Spleen (tissue), 11 donors: ENCODE data around the gene ADAM8. TPM values are rescaled to one million over a fixed set of nuclear protein-coding genes. Genes with fewer than 3 reads are reported as not detected.
"Not testable (repeated sequence)": the region's sequence is repeated elsewhere in the genome, so short reads cannot be mapped to it uniquely, and the experiment has no call there.

ENCODE experiments used
- DNase-seq: peaks from one replicate; pipeline ENCODE4 v3.0.0-alpha.2; 2020
- H3K27ac ChIP-seq, 8 donors: fragments of 200-600 bp; sonication (generic) in 7 of 8; 1 replicate in 4 of 8; 2 replicates in 4 of 8; pipeline versions ENCODE4 v1.5.0 to v1.8.0; 2016 to 2021; ENCODE audit warnings: inconsistent platforms in 4 of 8, mild to moderate bottlenecking in 4 of 8, moderate library complexity in 1 of 8
- H3K27me3 ChIP-seq, 7 donors: fragments of 200-600 bp; sonication (generic) in 6 of 7; replicated peaks in 1 of 7; 1 replicate in 4 of 7; 2 replicates in 3 of 7; pipeline versions ENCODE4 v1.5.0 to v1.8.0; 2016 to 2021; ENCODE audit warnings: inconsistent platforms in 3 of 7, mild to moderate bottlenecking in 1 of 7
- H3K36me3 ChIP-seq, 6 donors: fragments of 200-600 bp; sonication (generic) in 5 of 6; 1 replicate in 4 of 6; 2 replicates in 2 of 6; pipeline versions ENCODE4 v1.5.0 to v1.8.0; 2016 to 2021; ENCODE audit warnings: inconsistent platforms in 2 of 6
- H3K4me1 ChIP-seq, 6 donors: fragments of 200-600 bp; sonication (generic) in 5 of 6; 1 replicate in 3 of 6; 2 replicates in 3 of 6; pipeline versions ENCODE4 v1.5.0 to v1.8.0; 2016 to 2021; ENCODE audit warnings: inconsistent platforms in 3 of 6
- H3K4me3 ChIP-seq, 8 donors: fragments of 200-600 bp; sonication (generic) in 7 of 8; 1 replicate in 4 of 8; 2 replicates in 4 of 8; pipeline versions ENCODE4 v1.5.0 to v1.8.0; 2016 to 2021; ENCODE audit warnings: inconsistent platforms in 4 of 8, mild to moderate bottlenecking in 4 of 8, moderate library complexity in 2 of 8
- H3K9me3 ChIP-seq, 8 donors: fragments of 200-600 bp; sonication (generic) in 7 of 8; 1 replicate in 4 of 8; 2 replicates in 4 of 8; pipeline versions ENCODE4 v1.5.0 to v1.8.0; 2016 to 2021; ENCODE audit warnings: inconsistent platforms in 4 of 8
- CTCF ChIP-seq, 11 experiments: fragments of 200-600 bp in 7 of 11; fragments of 450-650 bp in 4 of 11; sonication (generic) in 4 of 11; IDR thresholded peaks in 8 of 11; conservative IDR thresholded peaks in 3 of 11; 1 replicate in 7 of 11; 2 replicates in 4 of 11; pipeline versions ENCODE4 v1.4.0 to v1.8.0; 2016 to 2021; ENCODE audit warnings: antibody characterized with exemption in 11 of 11, inconsistent platforms in 4 of 11, mild to moderate bottlenecking in 1 of 11
- POLR2A ChIP-seq, 3 donors: fragments of 450-650 bp; IDR thresholded peaks; one replicate each; pipeline ENCODE4 v1.5.1; 2017; ENCODE audit warnings: antibody characterized with exemption in 3 of 3, mild to moderate bottlenecking in 1 of 3
- POLR2AphosphoS5 ChIP-seq, 3 donors: sonication (generic); formaldehyde crosslinking; IDR thresholded peaks; one replicate each; pipeline ENCODE4 v1.5.1; 2017; ENCODE audit warnings: antibody characterized with exemption in 3 of 3
- WGBS, 5 donors: extraction: QIAGEN DNeasy Blood & Tissue Kit in 3 of 5; methylation state at CpG; one replicate each; pipeline versions ENCODE4 v1.1.5 to v1.1.7; 2013 to 2018; 5-methylcytosine and 5-hydroxymethylcytosine counted together
- intact Hi-C: fragments of 100-400 bp; cut with DNase I; formaldehyde crosslinking; loops from one replicate; pipeline ENCODE4 v1.15.0; 2023; ENCODE audit warnings: low total_unique reads
- polyA plus RNA-seq, 3 donors: library from polyadenylated mRNA; stranded (reverse); fragments of 200-250 nt; gene quantifications; one replicate each; pipeline ENCODE4 v1.2.1, GENCODE V29; 2013
- total RNA-seq, 7 donors: library from RNA; depleted of rRNA in 3 of 7; stranded (reverse); fragments of >200 nt in 3 of 7; fragmentation: NEBNext Ultra II Directional in 4 of 7; extraction: Animal tissue kit (Norgen Biotek cat#: 25700) in 4 of 7; gene quantifications; one replicate each; pipeline versions ENCODE4 v1.1.0 to v1.2.1, GENCODE V29; 2016 to 2021
- donor health status: healthy with polysubstance abuse.
- donor health status: DM: no; HTN: no; CAD: no; lungs with moderate emphysema.
- donor health status: DM: no; HTN: no; CAD: no.
- donor health status: Bipolar disorder and iron deficiency.
- donor health status: healthy.
- donor health status: DM: no; HTN: no; CAD: no.
- donor health status: DM: yes; HTN: yes; CAD: no.

Gene ADAM8
- total and polyA plus RNA-seq, 10 donors = 10.1 to 177 (median 67.8) TPM

- TF ChIP-seq POLR2A (IDR thresholded peaks at IDR 0.05) = no peak
- TF ChIP-seq POLR2AphosphoS5 (IDR thresholded peaks at IDR 0.05) = no peak
- no peak for TF ChIP-seq CTCF (IDR thresholded peaks at IDR 0.05 in 8 of 11, conservative IDR thresholded peaks at IDR 0.05 in 3 of 11)
- H3K27ac ChIP-seq = peak overlapping the region in 2 of 8 donors; percentile 68 to 77
- peaks cover 2 to 100% (median 67%) of the 10 kb centered on the region in 7 donors for H3K27me3 ChIP-seq
- 2 to 3% (median 3%) methylated on average over 37 to 103 of the region's 103 CpGs; no CpG with 5 or more reads in 1 of the 5 donors for WGBS, 5 donors
- peak overlapping the region in 7 of 8 donors; percentile 1 to 64 (median 31) for H3K4me3 ChIP-seq
- peaks cover 19 to 60% (median 42%) of the 10 kb centered on the region in 6 donors for H3K4me1 ChIP-seq
- DNase-seq = no peak
- H3K36me3 ChIP-seq = no peaks in the 10 kb centered on the region
- no peaks in the 10 kb centered on the region for H3K9me3 ChIP-seq
- intact Hi-C loops = no loop called here
Observed at GRCh38 chr10:133236401-133237240, 40.0 kb downstream of the ADAM8 start.

- peak overlapping the region in 3 of 8 donors; percentile 63 to 77 (median 68) for H3K27ac ChIP-seq
- H3K4me1 ChIP-seq = peaks cover 17 to 60% (median 38%) of the 10 kb centered on the region in 6 donors
- no peak for DNase-seq
- 1 to 5% (median 2%) methylated on average over 15 to 18 of the region's 18 CpGs for WGBS, 5 donors
- H3K27me3 ChIP-seq = peaks cover 2 to 100% (median 70%) of the 10 kb centered on the region in 7 donors
- TF ChIP-seq POLR2A (IDR thresholded peaks at IDR 0.05) = no peak
- no peaks in the 10 kb centered on the region for H3K36me3 ChIP-seq
- peak overlapping the region in 7 of 8 donors; percentile 5 to 64 (median 31) for H3K4me3 ChIP-seq
- no peaks in the 10 kb centered on the region for H3K9me3 ChIP-seq
- intact Hi-C loops = no loop called here
Observed at GRCh38 chr10:133235932-133236331, 40.7 kb downstream of the ADAM8 start.

GRCh38 chr10:133235265-133235855 lies 41.3 kb downstream of the ADAM8 start:
- H3K4me3 ChIP-seq = peak overlapping the region in 6 of 8 donors; percentile 5 to 64 (median 33)
- no peak for DNase-seq
- H3K27ac ChIP-seq = peak overlapping the region in 3 of 8 donors; percentile 63 to 77 (median 68)
- peaks cover 16 to 60% (median 38%) of the 10 kb centered on the region in 6 donors for H3K4me1 ChIP-seq
- intact Hi-C loops = no loop called here
- H3K27me3 ChIP-seq = peaks cover 2 to 100% (median 76%) of the 10 kb centered on the region in 7 donors
- WGBS, 5 donors = 3 to 13% (median 4%) methylated on average over 28 to 48 of the region's 48 CpGs
- no peaks in the 10 kb centered on the region for H3K36me3 ChIP-seq
- TF ChIP-seq POLR2AphosphoS5 (IDR thresholded peaks at IDR 0.05) (peak in 1 of 3 donors; percentile 48), CTCF (IDR thresholded peaks at IDR 0.05 in 8 of 11, conservative IDR thresholded peaks at IDR 0.05 in 3 of 11) (no peak)
- no peaks in the 10 kb centered on the region for H3K9me3 ChIP-seq

- H3K36me3 ChIP-seq, H3K9me3 ChIP-seq, DNase-seq, intact Hi-C loops: not testable (repeated sequence)
- WGBS, 5 donors = 31 to 41% (median 38%) methylated on average over 6 to 10 of the region's 10 CpGs
- peaks cover 18 to 60% (median 42%) of the 10 kb centered on the region in 6 donors for H3K4me1 ChIP-seq
- H3K4me3 ChIP-seq = peak overlapping the region in 1 of 8 donors; percentile 64
- H3K27ac ChIP-seq = peak overlapping the region in 2 of 8 donors; percentile 68 to 77
- H3K27me3 ChIP-seq = peaks cover 2 to 100% (median 78%) of the 10 kb centered on the region in 7 donors
Observed at GRCh38 chr10:133234796-133235195, 41.9 kb downstream of the ADAM8 start.
